ENCODE measurements around the gene ABITRAM.

DNA sequence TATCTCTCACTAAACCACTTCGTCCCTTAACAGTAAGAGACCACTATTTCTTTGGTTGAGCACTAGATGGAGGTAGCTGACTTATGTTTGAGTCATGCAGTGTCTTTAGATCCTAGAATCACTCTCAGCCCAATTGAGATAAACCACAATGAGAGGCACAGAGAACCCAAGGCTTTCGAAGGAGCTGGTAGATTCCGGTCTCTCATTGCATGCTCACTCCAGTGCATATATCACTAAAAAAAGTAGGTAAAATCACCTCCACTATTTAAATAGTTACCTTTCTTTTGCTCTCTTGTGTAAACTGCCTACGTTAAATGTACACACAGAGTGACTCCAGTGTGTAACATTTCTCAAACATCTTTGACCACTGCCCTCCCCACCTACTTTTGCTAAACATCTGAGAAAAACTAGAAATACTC, 44.5 kb upstream of the ABITRAM start:
- TF ChIP-seq, protein P1, sequence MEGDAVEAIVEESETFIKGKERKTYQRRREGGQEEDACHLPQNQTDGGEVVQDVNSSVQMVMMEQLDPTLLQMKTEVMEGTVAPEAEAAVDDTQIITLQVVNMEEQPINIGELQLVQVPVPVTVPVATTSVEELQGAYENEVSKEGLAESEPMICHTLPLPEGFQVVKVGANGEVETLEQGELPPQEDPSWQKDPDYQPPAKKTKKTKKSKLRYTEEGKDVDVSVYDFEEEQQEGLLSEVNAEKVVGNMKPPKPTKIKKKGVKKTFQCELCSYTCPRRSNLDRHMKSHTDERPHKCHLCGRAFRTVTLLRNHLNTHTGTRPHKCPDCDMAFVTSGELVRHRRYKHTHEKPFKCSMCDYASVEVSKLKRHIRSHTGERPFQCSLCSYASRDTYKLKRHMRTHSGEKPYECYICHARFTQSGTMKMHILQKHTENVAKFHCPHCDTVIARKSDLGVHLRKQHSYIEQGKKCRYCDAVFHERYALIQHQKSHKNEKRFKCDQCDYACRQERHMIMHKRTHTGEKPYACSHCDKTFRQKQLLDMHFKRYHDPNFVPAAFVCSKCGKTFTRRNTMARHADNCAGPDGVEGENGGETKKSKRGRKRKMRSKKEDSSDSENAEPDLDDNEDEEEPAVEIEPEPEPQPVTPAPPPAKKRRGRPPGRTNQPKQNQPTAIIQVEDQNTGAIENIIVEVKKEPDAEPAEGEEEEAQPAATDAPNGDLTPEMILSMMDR (IDR thresholded peaks at IDR 0.05 in 8 of 11, conservative IDR thresholded peaks at IDR 0.05 in 3 of 11) = no peak
- TF ChIP-seq POLR2AphosphoS5 (IDR thresholded peaks at IDR 0.05) (no peak), POLR2A (IDR thresholded peaks at IDR 0.05) (no peak)

All from spleen (tissue), 7 donors.